ENCODE results near the gene NDUFB4.

Gene NDUFB4

DNA sequence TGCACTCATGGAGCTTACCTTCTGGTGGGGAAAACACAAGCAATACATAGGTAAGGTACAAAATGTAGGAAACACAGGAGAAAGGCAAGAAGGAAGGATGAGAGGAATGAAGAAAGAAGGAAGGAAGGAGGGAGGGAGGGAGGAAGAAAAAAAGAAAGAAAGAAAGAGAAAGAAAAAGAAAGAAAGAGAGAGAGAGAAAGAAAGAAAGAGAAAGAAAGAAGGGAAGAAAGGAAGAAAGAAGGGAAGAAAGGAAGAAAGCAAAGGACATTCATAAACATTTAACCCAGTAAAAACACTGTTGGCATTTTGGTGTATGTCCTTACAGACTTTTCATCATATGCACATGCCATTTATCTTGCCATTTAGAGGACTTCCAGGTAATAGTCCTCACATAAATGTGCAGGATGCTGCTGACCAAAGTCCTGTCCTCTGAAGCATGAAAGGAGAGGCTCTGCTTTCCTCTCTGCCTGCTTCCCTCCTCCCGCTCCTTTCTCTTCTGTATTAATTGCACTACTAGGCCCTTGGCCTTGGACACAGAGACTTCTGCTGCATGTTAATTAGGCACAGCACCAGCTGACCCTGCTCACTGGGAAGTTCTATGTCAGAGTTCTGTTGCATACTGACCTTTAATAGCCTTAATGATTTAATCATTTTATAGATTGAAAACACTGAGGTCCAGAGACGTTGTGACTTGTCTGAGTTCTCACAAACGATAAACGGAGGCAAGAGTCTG lies 29.7 kb upstream of the NDUFB4 start:
- POLR2A ChIA-PET: interaction anchor here (0.7 to 2.6 kb wide), 3 partner anchors 30 to 286 kb away, joined by 3 to 31 read pairs (median 4); partner anchors contain the start of genes FSTL1 and NDUFB4
- no peak for TF ChIP-seq L3MBTL2 (conservative IDR thresholded peaks at IDR 0.05)
- TF ChIP-seq SUZ12 (IDR thresholded peaks at IDR 0.05): no peak
- no peak for TF ChIP-seq SP1 (IDR thresholded peaks at IDR 0.05)
- TF ChIP-seq ARNT (IDR thresholded peaks at IDR 0.05): no peak
- no peak for TF ChIP-seq CTBP1 (IDR thresholded peaks at IDR 0.05; ENCODE audit: borderline replicate concordance)
- no peak for TF ChIP-seq HDGF (IDR thresholded peaks at IDR 0.05; ENCODE audit: borderline replicate concordance)
- TF ChIP-seq FOXK2 (IDR thresholded peaks at IDR 0.05): no peak
- TF ChIP-seq ZNF384 (IDR thresholded peaks at IDR 0.05): no peak
- no peak for TF ChIP-seq TARDBP (IDR thresholded peaks at IDR 0.05)
- TF ChIP-seq LEF1 (IDR thresholded peaks at IDR 0.05; ENCODE audit: borderline replicate concordance): no peak
- TF ChIP-seq NFRKB (IDR thresholded peaks at IDR 0.05): no peak
- TF ChIP-seq BHLHE40 (IDR thresholded peaks at IDR 0.05; ENCODE audit: borderline replicate concordance): no peak
- no peak for TF ChIP-seq FOXM1 (IDR thresholded peaks at IDR 0.05; ENCODE audit: borderline replicate concordance)
- TF ChIP-seq PKNOX1 (IDR thresholded peaks at IDR 0.05): no peak
- no peak for TF ChIP-seq ELF4 (IDR thresholded peaks at IDR 0.05)
- TF ChIP-seq FOXA1 (IDR thresholded peaks at IDR 0.05): no peak
- DNase-seq (ENCODE audit: extremely low spot score): no peak
- CTCF ChIA-PET: interaction anchor here (0.6 to 1.7 kb wide), 6 partner anchors 7 to 951 kb away, joined by 3 to 20 read pairs (median 4); no protein-coding TSS in a partner anchor

DNA sequence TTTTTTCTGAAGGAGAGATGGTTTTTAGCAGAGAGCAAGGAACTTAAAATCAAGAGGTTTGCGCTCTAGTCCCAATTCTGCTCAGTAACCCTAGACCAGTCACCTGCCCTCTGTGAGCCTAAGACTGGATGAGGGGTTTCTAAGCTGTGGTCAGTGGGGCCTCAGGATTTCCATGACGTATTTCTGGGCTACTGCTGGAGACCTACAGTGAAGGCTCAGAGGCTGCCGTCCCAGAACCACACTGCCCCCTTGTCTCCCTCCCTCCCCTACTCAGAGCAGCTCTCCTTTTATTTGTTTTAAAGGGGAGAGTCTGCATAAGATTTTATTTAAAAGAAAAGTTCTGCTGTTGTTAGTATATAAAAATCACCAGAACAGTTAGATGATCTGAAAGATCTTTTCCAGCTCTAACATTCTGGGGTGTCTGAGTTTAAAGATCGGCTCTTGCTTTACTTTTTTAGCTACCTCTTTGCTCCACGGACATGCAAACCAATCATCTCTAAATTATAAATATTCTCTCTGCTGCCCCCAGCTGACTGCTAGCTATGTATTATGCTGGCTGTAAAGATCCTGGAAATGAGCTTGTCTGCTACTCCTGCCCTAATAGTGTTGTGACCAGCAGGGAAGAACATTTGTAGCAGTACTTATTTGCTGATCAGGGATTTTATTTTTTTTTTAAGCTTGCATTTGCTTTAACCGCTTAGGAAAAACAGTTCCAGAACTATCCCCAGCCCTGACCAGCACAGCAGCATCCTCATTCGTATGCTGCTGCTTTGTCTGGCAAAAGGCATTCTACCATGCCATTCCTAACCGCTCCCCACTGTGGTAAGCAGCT lies 28.6 kb upstream of the NDUFB4 start:
- no peak for TF ChIP-seq FOXA1 (IDR thresholded peaks at IDR 0.05)
- no peak for TF ChIP-seq BHLHE40 (IDR thresholded peaks at IDR 0.05; ENCODE audit: borderline replicate concordance)
- no peak for TF ChIP-seq SUZ12 (IDR thresholded peaks at IDR 0.05)
- ChIA-PET POLR2A (interaction anchor here (0.6 to 2.6 kb wide), 6 partner anchors 9 to 287 kb away, joined by 3 to 31 read pairs (median 4); partner anchors contain the start of genes FSTL1 and NDUFB4), CTCF (interaction anchor here (0.6 to 1.7 kb wide), 15 partner anchors 9 to 1050 kb away, joined by 3 to 20 read pairs (median 4); no protein-coding TSS in a partner anchor)
- DNase-seq (ENCODE audit: extremely low spot score): peak; percentile 49

DNA sequence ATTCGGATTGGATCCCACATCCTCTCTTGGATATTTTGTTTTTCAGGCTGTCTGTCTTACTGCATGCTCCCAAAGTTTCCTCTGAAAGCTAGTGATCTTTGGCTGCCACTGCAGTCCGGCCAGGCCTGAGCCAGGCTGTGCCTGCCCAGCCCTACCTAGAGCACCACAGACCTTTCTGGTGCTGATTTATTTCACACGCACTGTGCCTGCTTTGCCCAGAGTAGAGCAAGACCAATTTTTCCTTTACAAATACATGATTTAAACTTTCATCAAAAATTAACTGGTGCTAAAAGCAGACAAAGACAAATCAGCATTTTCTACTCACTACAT lies 28.0 kb upstream of the NDUFB4 start:
- TF ChIP-seq NFRKB (IDR thresholded peaks at IDR 0.05): no peak
- TF ChIP-seq ELF4 (IDR thresholded peaks at IDR 0.05): no peak
- no peak for TF ChIP-seq BHLHE40 (IDR thresholded peaks at IDR 0.05; ENCODE audit: borderline replicate concordance)
- no peak for TF ChIP-seq TARDBP (IDR thresholded peaks at IDR 0.05)
- TF ChIP-seq ZNF384 (IDR thresholded peaks at IDR 0.05): no peak
- TF ChIP-seq SUZ12 (IDR thresholded peaks at IDR 0.05): no peak
- no peak for TF ChIP-seq PKNOX1 (IDR thresholded peaks at IDR 0.05)
- TF ChIP-seq CTBP1 (IDR thresholded peaks at IDR 0.05; ENCODE audit: borderline replicate concordance): no peak
- no peak for TF ChIP-seq L3MBTL2 (conservative IDR thresholded peaks at IDR 0.05)
- no peak for TF ChIP-seq FOXM1 (IDR thresholded peaks at IDR 0.05; ENCODE audit: borderline replicate concordance)
- TF ChIP-seq HDGF (IDR thresholded peaks at IDR 0.05; ENCODE audit: borderline replicate concordance): no peak
- TF ChIP-seq ARNT (IDR thresholded peaks at IDR 0.05): no peak
- no peak for TF ChIP-seq FOXK2 (IDR thresholded peaks at IDR 0.05)
- TF ChIP-seq LEF1 (IDR thresholded peaks at IDR 0.05; ENCODE audit: borderline replicate concordance): no peak
- no peak for TF ChIP-seq FOXA1 (IDR thresholded peaks at IDR 0.05)
- no peak for TF ChIP-seq SP1 (IDR thresholded peaks at IDR 0.05)
- ChIA-PET POLR2A (interaction anchor here (0.6 to 2.6 kb wide), 3 partner anchors 10 to 151 kb away, joined by 3 to 31 read pairs (median 5); partner anchors contain the start of gene NDUFB4), CTCF (interaction anchor here (0.6 to 1.7 kb wide), 8 partner anchors 9 to 325 kb away, joined by 3 to 20 read pairs (median 8); no protein-coding TSS in a partner anchor)
- no peak for DNase-seq (ENCODE audit: extremely low spot score)

- no peak for TF ChIP-seq SUZ12 (IDR thresholded peaks at IDR 0.05)
- TF ChIP-seq ZNF384 (IDR thresholded peaks at IDR 0.05): no peak
- no peak for TF ChIP-seq NFRKB (IDR thresholded peaks at IDR 0.05)
- TF ChIP-seq FOXA1 (IDR thresholded peaks at IDR 0.05): no peak
- TF ChIP-seq FOXM1 (IDR thresholded peaks at IDR 0.05; ENCODE audit: borderline replicate concordance): no peak
- TF ChIP-seq L3MBTL2 (conservative IDR thresholded peaks at IDR 0.05): no peak
- no peak for TF ChIP-seq CTBP1 (IDR thresholded peaks at IDR 0.05; ENCODE audit: borderline replicate concordance)
- TF ChIP-seq HDGF (IDR thresholded peaks at IDR 0.05; ENCODE audit: borderline replicate concordance): no peak
- CTCF ChIA-PET: interaction anchor here (1.1 to 1.2 kb wide), 2 partner anchors 10 to 26 kb away, joined by 3 to 8 read pairs; no protein-coding TSS in a partner anchor
- DNase-seq (ENCODE audit: extremely low spot score): no peak
- POLR2A ChIA-PET: interaction anchor here (0.8 to 2.6 kb wide), 2 partner anchors 27 to 28 kb away, joined by 4 to 31 read pairs; partner anchors contain the start of gene NDUFB4
Measured at GRCh38 chr3:120568598-120568997, 27.5 kb upstream of the NDUFB4 start.

DNA sequence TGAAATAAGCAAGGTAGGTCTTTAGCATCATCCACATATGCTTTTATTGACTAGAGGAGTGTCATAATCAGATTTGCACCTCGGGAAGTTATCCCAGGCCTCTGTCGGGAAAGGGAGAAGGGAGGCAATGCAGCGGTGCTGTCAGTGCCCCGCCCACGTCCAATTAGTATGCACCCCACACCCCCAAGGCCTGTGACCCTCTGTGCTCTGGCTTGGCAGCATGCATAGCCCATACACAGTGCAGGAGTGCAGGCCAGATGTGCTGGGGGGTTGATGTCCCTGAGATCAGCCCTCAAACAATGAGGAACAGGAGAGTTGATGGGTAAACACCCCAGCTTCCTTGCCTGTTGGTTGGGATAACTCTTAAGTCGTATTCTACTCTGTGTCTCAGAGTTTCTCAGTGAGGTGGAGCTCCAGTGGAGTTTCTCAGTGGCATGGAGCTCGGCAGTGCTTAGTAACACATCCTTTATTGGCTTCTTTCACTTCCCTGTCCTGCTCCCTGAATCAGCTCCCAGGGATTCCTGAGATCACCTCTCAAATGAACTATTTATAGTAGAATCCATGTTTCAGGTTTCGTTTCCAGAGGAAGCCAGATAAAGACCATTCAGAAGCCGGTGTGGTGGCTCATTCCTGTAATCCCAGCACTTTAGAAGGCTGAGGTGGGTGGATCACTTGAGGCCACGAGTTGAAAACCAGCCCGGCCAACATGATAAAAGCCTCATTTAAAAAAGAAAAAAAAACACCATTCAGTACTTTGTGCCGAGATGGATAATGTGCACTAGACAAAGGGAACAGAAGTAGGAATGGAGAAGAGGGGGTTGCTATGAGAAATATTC lies 26.7 kb upstream of the NDUFB4 start:
- no peak for DNase-seq (ENCODE audit: extremely low spot score)
- TF ChIP-seq FOXK2 (IDR thresholded peaks at IDR 0.05) (no peak), NFRKB (IDR thresholded peaks at IDR 0.05) (no peak), SUZ12 (IDR thresholded peaks at IDR 0.05) (no peak), LEF1 (IDR thresholded peaks at IDR 0.05; ENCODE audit: borderline replicate concordance) (no peak), HDGF (IDR thresholded peaks at IDR 0.05; ENCODE audit: borderline replicate concordance) (no peak), L3MBTL2 (conservative IDR thresholded peaks at IDR 0.05) (no peak), PKNOX1 (IDR thresholded peaks at IDR 0.05) (no peak), TARDBP (IDR thresholded peaks at IDR 0.05) (no peak), ARNT (IDR thresholded peaks at IDR 0.05) (no peak)
- POLR2A ChIA-PET: interaction anchor here (0.8 kb wide), 1 partner anchor 26 kb away, joined by 4 read pairs; the partner anchor contains the start of gene NDUFB4
- CTCF ChIA-PET: interaction anchor here (1.2 kb wide), 1 partner anchor 11 kb away, joined by 8 read pairs; no protein-coding TSS in a partner anchor
